ENCODE measurements around the gene NEDD8.

GRCh38 chr14:24178399-24179178, 53.6 kb downstream of the NEDD8 start:
- TF ChIP-seq CTCF (IDR thresholded peaks at IDR 0.05) (no peak), POLR2A (IDR thresholded peaks at IDR 0.05) (no peak)
